GM21528 (cell line): ENCODE results near the gene CUX1.
A peak's percentile ranks its signal among the peaks of the same experiment; 100 is the strongest.
"Not testable (repeated sequence)": the region's sequence is repeated elsewhere in the genome, so short reads cannot be mapped to it uniquely, and the experiment has no call there.

Experiments used
- ATAC-seq: cut with Tn5 transposase; IDR thresholded peaks from one replicate; pipeline ENCODE4 v1.9.1; 2021; ENCODE audit warnings: mild to moderate bottlenecking, moderate library complexity; ENCODE audit not compliant: unreplicated experiment, low FRiP score

Gene CUX1

DNA sequence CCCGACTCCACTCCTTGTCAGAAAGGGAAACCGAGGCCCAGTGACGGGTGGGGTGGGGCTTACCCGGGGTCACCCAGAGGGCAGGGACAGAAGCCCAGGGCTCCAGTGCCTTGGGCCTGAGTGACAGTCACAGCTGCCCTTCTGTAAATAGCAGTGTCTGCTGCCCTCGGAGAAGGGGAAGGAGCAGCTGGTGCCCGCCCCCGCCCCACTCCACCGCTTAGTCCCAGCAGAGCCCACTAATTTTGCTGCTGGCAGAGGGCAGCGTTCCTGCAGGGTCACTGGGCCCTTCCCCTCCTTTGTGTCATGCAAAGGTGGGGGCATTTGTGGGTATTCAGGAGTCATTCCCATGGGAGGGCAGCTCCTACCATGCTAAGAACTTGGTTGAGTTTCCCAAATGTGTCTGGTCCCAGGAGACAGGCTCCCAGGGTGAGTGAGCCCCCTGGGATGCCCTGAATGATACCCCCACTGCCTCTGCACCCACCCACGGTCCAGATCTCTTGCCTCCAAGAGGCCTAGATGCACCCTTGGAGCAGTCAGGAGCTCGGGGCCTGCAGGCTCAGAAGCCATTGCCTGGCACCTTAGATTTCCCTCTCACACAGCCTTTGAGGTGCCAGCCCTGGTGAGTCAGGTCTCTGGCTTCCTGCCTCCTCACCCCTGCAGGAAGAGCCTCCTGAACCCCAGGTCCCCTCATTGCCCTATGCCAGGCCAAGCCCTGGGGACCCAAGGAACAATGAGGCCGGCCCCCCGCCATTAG is 486.4 kb downstream of the CUX1 start:
- no peak for ATAC-seq

DNA sequence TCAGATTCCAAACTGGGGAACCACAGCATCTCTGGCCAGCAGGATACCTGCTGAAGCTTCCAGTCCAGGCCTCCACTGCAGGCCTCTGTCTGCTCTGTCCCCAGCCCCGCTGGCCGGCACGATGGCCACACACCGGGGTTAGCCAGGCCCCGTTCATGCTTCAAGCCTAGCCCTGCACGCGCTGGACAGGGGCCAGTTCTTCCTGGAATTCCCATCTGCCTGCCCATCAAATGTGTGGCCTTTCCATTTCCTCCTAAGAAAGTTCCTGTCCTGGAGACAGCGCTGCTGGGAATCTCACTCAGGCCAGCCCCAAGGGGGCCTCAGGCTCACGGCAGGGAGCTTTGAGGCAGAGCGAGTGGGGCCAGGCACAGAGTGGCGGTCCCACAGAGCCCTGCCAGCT is 487.2 kb downstream of the CUX1 start:
- ATAC-seq = no peak

DNA sequence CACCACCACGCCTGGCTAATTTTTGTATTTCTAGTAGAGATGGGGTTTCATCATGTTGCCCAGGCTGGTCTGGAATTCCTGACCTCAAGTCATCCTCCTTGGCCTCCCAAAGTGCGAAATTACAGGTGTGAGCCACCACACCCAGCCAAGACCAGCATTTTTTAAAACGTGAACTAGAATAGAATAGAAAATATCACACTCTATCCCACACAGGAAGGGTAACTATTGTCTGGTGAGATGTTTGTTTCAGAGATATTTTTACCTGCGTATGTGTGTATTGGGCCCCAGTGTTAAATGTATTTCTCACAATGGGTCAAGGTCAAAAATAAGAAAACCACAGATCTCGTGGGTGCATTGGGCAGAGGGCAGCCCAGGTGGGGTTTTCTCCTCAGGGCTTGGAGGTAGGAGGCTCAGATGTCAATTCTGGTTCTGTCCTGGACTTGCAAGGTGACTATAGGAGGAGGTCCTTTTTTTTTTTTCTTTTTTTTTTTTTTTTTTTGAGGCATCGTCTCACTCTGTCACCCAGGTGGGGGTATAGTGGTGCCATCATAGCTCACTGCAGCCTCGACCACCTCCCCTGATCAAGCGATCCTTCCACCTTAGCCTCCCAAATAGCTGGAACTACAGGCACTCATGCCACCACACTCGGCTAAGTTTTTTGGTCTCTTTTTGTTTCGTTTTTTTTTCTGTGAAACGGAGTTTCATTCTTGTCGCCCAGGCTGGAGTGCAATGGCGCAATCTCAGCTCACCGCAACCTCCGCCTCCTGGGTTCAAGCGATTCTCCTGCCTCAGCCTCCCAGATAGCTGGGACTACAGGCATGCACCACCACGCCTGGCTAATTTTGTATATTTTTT is 488.2 kb downstream of the CUX1 start:
- peak; percentile 41 for ATAC-seq

DNA sequence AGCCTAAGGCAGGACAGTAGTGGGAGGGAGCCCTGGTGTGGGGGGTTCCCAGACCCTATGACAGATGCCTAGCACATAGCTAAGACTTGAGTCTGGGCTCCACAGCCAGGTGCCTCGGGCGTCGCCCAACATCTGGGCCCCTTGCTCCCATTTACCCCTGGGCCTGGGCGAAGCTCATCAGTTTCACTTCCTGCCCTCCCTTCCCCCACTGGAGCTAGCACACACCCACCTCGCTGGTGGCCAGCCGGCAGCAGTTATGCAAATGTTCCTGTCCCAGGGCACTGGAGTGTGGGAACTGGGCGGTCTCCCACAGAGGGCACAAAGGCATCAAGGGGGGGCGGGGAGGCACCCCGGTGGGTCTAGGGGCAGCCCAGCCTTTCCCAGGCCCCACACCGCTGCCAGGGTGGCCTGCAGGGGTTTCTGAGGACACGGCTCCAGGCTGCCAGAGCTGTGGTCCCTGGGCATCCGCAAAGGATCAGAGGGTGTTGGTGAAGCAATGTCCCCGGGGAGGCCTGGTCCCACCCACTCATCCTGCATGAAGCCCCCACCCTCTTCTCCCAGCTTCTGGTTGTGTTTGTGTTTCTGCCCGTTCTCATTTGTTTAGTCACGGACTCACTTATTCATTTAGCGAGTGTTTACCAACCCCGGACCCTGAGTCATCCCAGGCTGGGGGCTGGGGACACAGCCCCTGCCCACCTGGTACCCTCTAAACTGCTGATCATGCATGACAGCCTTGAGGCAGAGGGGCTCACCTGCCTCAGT is 489.7 kb downstream of the CUX1 start:
- peak; percentile 69 for ATAC-seq

DNA sequence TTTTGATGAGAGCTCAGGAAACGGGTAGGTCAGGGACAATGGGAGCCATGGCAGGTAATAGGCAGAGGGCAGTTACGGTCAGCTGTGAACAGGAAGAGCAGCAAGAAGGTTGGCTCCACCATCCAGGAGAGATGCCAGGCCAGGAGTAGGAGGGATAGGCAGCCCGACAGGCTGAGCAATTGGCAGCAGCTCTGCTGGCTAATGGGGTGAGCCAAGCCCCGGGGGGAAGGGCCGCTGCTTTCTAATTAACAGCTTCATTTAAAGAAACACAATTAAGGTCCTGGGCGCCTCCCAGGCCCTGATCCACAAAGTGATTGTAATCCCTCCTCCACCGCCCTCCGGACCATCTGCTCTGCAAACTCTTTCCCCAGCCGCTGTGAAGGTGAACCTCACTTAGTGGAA is 493.0 kb downstream of the CUX1 start:
- no peak for ATAC-seq

DNA sequence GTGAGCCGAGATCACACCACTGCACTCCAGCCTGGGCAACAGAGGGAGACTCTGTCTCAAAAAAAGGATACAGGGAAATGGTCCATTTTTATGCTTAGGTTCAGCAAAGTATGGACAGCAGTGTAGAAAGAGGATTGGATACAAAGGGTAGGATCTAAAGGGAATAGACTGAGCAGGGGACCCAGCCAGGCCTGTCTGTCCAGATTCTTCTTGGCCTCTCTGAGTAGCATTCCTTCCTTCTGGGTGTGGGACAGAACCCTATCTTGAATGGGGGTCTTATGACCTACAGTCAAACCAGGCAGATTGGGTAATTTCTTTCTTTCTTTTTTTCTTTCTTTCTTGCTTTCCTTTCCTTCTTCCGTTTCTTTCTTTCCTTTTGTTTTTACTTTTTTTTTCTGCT is 494.9 kb downstream of the CUX1 start:
- ATAC-seq = no peak

DNA sequence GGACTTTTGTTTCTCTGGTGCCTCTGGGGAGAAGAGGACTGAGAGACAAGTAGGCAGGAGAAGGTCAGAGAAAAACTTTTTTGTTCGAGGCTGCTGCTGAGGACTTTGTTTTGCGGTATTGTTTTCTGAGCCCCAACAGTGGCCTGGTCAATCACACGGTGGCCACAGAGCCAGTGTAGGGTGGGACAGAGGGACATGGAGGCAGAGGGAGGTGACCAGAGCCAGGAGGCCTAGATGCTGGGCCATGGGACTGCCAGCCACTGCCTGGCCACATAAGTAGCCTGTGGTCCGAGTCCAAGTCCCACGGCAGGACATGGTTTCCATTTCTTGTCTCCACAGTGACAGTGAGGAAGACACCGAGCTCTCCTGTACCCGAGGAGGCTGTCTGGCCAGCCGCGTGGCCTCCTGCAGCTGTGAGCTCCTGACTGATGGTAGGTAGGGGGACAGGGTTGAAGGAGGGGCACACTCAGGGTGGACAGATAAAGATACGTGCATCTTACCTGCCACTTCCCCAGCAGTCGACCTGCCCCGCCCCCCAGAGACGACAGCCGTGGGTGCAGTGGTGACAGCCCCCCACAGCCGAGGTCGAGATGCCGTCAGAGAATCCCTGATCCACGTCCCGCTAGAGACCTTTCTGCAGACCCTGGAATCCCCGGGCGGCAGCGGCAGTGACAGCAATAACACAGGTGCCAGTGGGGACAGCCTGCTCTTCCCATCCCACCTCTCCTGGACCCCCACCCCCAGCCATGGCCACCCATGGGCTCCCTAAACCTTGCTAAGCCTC is 496.8 kb downstream of the CUX1 start:
- no peak for ATAC-seq

DNA sequence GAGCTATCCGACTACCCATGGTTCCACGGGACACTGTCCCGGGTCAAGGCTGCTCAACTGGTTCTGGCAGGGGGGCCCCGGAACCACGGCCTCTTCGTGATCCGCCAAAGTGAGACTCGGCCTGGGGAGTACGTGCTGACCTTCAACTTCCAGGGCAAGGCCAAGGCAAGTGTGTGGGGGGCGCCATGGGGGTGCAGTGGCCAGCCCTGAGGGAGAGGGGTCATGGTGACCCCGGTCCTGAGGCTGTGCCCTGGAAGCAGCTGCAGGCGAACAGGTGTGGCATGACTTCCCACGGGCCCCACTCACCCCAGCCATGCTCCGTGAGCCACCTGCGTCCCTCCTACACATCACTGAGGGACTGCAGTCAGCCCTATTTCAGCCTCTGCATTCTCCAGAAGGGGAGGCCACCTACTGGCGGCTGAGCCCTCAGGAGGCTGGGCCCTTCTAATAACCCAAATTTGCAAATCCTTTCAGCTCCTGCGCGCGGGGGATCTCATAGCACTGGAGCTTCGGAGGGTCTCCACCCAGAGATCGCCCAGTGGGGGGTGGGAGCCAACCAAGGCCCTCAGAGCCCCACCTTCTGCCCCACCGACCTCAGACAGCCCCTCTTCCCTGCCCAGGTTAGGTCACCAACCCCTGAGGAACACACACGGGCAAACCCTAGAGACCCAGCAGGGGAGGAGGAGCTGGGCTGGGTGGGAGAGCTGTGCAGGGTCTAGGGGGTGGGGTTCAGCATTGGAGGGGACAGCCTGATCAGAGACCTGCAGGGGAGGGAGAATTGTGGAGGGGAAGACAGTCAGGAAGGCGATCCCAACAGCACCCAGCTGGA is 500.0 kb downstream of the CUX1 start:
- ATAC-seq = no peak

DNA sequence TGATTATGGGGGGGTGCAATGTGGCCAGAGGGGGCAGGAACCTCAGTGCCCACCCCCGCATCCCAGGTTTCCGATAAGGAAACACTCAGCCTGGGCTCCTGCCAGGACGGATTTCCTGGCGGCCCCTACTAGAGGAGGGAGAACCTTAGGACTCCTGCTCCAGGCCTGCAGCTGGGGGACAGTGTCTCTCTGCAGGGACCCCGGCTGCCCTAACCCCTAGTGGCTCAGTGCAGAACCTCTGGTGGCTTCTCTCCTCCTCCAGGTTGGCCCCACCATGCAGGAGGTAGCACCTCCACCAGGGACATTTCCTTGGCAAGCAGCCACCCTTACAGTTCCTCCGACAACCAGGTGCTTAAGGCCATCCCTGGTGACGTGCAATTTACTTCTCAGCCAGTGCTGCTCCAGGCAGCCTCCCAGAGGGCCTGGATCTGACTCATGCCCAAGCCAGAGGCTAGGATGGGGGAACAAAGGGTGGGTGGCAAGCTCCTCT is 501.1 kb downstream of the CUX1 start:
- no peak for ATAC-seq

DNA sequence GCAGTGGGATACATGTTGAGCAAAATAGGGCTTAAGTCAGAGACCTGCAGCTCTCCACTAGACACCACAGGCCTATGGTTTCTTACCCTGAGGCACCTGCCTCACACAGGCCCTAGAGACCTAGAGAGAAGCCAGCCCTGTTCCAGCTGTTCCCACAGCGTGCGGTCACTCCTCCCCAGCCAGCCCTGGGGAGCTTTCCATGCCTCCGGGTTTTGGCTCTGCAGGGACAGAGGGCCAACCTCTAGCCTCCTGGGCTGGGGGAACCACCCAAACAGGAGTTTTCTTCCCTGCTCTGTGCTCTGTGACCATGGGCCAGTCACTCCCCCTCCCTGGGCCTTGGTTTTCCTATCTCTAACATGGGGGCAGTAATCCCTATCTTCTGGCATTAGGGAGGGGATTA is 502.2 kb downstream of the CUX1 start:
- no peak for ATAC-seq

DNA sequence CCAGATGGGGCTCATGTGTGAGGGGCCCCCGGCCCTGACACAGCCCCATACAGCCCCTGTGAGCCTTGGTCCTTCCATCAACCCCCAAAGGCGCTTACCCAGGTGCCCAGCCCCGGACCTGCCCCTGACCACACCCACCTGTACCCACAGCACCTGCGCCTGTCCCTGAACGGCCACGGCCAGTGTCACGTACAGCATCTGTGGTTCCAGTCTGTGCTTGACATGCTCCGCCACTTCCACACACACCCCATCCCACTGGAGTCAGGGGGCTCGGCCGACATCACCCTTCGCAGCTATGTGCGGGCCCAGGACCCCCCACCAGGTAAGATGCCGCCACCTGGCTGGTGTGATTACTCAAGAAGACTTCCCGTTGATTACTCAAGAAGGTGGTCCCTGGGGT is 502.8 kb downstream of the CUX1 start:
- no peak for ATAC-seq

DNA sequence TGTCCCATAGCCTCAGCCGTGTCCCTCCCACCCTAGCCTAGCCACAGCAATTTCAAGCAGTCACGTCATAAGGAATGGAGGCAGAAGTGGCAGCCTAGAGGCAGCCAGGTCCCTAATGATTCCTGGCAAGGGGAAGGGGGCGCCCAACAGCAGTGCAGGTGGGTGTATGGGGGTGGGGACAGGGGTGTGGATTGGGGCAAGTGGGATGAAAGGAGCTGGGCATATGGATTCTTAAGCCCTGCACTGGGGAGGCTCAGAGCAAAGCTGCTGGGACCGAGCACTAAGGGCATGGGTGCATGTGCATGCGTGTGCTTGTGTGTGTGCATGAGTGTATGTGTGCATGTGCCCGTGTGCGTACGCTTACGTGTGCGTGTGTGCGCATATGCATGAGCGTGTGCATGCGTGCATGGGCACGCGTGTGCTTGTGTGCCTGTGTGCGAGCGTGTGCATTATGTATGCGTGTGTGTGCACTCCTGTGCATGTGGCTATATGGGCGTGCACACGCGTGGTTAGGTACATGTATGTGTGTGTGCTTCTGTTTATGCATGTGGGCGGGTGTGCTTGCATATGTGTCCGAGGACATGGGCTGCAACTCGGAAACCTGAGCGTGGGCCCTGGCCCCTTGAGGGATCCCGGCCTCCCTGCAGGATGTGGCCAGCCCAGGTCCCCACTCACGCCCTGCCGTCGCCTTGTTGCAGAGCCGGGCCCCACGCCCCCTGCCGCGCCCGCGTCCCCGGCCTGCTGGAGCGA is 503.4 kb downstream of the CUX1 start:
- ATAC-seq = no peak

DNA sequence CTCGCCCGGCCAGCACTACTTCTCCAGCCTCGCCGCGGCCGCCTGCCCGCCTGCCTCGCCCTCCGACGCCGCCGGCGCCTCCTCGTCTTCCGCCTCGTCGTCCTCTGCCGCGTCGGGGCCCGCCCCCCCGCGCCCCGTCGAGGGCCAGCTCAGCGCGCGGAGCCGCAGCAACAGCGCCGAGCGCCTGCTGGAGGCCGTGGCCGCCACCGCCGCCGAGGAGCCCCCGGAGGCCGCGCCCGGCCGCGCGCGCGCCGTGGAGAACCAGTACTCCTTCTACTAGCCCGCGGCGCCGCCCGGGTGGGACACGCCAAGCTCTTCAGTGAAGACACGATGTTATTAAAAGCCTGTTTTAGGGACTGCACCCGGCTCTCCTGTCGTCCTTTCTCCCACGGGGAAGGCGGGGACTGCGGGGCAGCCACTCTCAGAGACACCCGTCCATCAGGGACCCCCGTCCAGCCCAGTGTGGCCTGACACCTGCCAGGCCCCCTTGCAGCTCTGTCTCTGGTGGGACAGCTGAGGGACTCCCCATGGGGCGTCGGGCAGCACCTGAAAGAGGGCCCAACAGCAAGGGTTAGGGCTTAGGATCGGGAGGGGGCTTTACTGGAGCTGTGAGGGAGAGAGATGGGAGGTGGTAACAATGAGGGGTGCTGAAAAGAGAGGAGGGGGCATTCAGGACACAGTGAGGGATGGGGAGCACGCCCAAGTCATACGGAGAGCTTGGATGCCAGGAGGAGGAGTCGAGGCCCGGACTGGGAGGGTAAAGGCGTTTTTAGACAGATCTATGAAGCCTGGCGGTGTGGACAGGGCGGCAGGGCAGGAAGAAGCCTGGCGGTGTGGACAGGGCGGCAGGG is 504.1 kb downstream of the CUX1 start:
- no peak for ATAC-seq

DNA sequence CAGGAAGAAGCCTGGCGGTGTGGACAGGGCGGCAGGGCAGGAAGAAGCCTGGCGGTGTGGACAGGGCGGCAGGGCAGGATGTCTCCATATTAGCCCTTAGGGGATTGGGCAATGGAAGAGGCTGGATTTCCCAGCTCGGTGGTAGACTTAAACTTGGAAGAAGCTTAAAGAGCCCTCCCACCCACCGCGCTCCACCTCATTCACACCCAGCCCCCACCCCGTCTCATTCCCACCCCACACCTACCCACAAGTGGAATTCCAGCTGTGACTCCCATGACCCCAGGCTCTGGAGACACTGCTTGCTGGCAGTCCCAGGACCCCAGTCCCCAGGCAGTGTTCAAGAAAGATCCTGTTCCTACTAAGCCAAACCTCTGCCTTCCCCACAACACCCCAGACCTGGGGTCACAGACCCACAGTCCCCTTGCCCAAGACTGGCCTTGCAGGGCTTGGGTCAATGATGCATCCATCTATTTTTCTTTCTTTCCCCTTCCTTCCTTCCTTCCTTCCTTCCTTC is 504.8 kb downstream of the CUX1 start:
- ATAC-seq = no peak

DNA sequence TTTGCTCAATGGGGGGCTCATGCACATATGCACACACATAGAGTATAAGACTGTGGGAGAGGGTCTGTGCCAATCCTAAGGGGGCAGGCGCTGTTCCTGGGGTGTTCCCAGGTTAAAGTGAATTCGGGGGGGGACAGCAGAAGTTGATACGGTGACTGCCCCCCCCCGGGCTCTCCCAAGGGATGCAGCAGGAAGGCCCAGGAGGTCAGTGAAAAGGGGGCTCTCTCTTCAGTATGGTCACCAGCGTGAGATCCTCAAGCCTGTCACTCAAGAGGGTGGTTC is 506.4 kb downstream of the CUX1 start:
- ATAC-seq = no peak

DNA sequence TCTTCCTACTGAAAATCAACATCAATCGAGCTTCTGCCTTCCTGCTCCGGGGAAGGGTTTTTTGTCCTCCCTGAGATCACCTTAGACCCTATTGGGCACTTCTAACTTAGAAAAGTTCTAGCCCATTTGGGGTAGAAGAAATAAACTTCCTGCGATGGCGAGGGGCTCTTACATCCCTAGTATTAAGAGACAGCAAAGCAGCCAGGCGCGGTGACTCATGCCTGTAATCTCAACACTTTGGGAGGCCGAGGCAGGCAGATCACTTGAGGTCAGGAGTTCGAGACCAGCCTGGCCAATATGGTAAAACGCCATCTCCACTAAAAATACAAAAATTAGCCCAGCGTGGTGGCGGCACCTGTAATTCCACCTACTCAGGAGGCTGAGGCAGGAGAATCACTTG is 507.7 kb downstream of the CUX1 start:
- not testable (repeated sequence) for ATAC-seq

DNA sequence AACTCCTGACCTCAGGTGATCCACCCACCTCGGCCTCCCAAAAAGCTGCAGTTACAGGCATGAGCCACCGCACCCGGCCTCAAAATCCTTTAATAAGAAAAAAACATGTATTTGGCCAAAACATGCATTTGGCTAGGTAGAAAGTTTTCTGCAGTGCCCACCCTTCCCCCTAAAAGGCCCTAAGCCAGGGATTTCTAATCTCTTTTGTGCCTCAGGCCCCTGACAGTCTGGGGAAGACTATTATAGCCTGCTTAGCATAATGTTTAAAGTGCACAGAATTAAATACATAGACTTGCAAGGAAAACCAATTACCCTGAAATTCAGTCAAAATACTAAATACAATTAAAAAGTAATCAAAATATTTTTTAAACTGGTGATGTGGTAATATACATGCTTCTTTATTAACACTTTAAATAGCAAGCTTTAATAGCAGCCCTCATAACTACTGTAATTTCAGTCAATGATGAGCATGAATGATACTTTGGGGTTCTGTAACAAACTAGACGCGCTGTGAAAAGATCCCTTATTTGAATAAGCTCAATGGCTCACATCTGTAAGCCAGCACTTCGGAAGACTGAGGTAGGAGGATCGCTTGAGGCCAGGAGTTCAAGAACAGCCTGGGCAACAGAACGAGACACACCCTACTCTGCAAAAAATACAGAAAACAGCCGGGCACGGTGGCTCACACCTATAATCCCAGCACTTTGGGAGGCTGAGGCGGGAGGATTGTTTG is 508.9 kb downstream of the CUX1 start:
- ATAC-seq = no peak
